ENCODE data around the gene SLC22A3.

SLC22A3 gene

GRCh38 chr6:160477901-160478300 is 129.7 kb downstream of the SLC22A3 start:
- H3K27ac ChIP-seq: no peak overlapping the region

GRCh38 chr6:160487116-160487515 is 138.9 kb downstream of the SLC22A3 start:
- no peaks in the 10 kb centered on the region for H3K36me3 ChIP-seq (ENCODE audit: insufficient read depth, low read length)
- H3K9me3 ChIP-seq (ENCODE audit: low read depth, low read length): no peaks in the 10 kb centered on the region
- no peak for DNase-seq (ENCODE audit: low read depth, low spot score)
- no peak overlapping the region for H3K9ac ChIP-seq (ENCODE audit: insufficient read length)
- H3K4me3 ChIP-seq: no peak overlapping the region
- H3K27ac ChIP-seq: no peak overlapping the region
- no peak for TF ChIP-seq POLR2AphosphoS5 (IDR thresholded peaks at IDR 0.05; ENCODE audit: borderline replicate concordance, low read depth, low read length)
- no peak for TF ChIP-seq FOXP2 (optimal IDR thresholded peaks at IDR 0.05; ENCODE audit: control extremely low read depth, extremely low read length, insufficient read depth)
- no peak for TF ChIP-seq EZH2 (IDR thresholded peaks at IDR 0.05)

More at GRCh38 chr6:160477901-160478300, 129.7 kb downstream of the SLC22A3 start:
- no peaks in the 10 kb centered on the region for H3K36me3 ChIP-seq (ENCODE audit: insufficient read depth, low read length)
- H3K9me3 ChIP-seq (ENCODE audit: low read depth, low read length): no peaks in the 10 kb centered on the region
- TF ChIP-seq EZH2 (IDR thresholded peaks at IDR 0.05) (no peak), FOXP2 (optimal IDR thresholded peaks at IDR 0.05; ENCODE audit: control extremely low read depth, extremely low read length, insufficient read depth) (no peak), POLR2AphosphoS5 (IDR thresholded peaks at IDR 0.05; ENCODE audit: borderline replicate concordance, low read depth, low read length) (no peak)
- H3K4me3 ChIP-seq: no peak overlapping the region
- no peak for DNase-seq (ENCODE audit: low read depth, low spot score)
- H3K9ac ChIP-seq (ENCODE audit: insufficient read length): no peak overlapping the region

- H3K27ac ChIP-seq: no peak overlapping the region
- TF ChIP-seq EZH2 (IDR thresholded peaks at IDR 0.05) (no peak), FOXP2 (optimal IDR thresholded peaks at IDR 0.05; ENCODE audit: control extremely low read depth, extremely low read length, insufficient read depth) (no peak), POLR2AphosphoS5 (IDR thresholded peaks at IDR 0.05; ENCODE audit: borderline replicate concordance, low read depth, low read length) (no peak)
- H3K9ac ChIP-seq (ENCODE audit: insufficient read length): no peak overlapping the region
- H3K9me3 ChIP-seq (ENCODE audit: low read depth, low read length): no peaks in the 10 kb centered on the region
- DNase-seq (ENCODE audit: low read depth, low spot score): no peak
- no peak overlapping the region for H3K4me3 ChIP-seq
- H3K36me3 ChIP-seq (ENCODE audit: insufficient read depth, low read length): no peaks in the 10 kb centered on the region
Observed at GRCh38 chr6:160489091-160489490, 140.9 kb downstream of the SLC22A3 start.

GRCh38 chr6:160494576-160494975 is 146.4 kb downstream of the SLC22A3 start:
- H3K9ac ChIP-seq (ENCODE audit: insufficient read length): no peak overlapping the region
- no peak overlapping the region for H3K27ac ChIP-seq
- H3K36me3 ChIP-seq (ENCODE audit: insufficient read depth, low read length): no peaks in the 10 kb centered on the region
- DNase-seq (ENCODE audit: low read depth, low spot score): no peak
- H3K4me3 ChIP-seq: no peak overlapping the region
- H3K9me3 ChIP-seq (ENCODE audit: low read depth, low read length): no peaks in the 10 kb centered on the region
- TF ChIP-seq EZH2 (IDR thresholded peaks at IDR 0.05): no peak
- TF ChIP-seq POLR2AphosphoS5 (IDR thresholded peaks at IDR 0.05; ENCODE audit: borderline replicate concordance, low read depth, low read length): no peak
- no peak for TF ChIP-seq FOXP2 (optimal IDR thresholded peaks at IDR 0.05; ENCODE audit: control extremely low read depth, extremely low read length, insufficient read depth)

GRCh38 chr6:160500639-160501038 is 152.5 kb downstream of the SLC22A3 start:
- Histone ChIP-seq H3K36me3 (ENCODE audit: insufficient read depth, low read length) (no peaks in the 10 kb centered on the region), H3K9ac (ENCODE audit: insufficient read length) (no peak overlapping the region)
- TF ChIP-seq EZH2 (IDR thresholded peaks at IDR 0.05) (no peak), POLR2AphosphoS5 (IDR thresholded peaks at IDR 0.05; ENCODE audit: borderline replicate concordance, low read depth, low read length) (no peak), FOXP2 (optimal IDR thresholded peaks at IDR 0.05; ENCODE audit: control extremely low read depth, extremely low read length, insufficient read depth) (no peak)

More at GRCh38 chr6:160500639-160501038, 152.5 kb downstream of the SLC22A3 start:
- no peak overlapping the region for H3K27ac ChIP-seq
- no peak overlapping the region for H3K4me3 ChIP-seq
- H3K9me3 ChIP-seq (ENCODE audit: low read depth, low read length): no peaks in the 10 kb centered on the region
- DNase-seq (ENCODE audit: low read depth, low spot score): no peak

Measured in SK-N-MC (cell line).